K562 (cell line): ENCODE measurements around the gene IFT52. TPM values are rescaled to one million over a fixed set of nuclear protein-coding genes. Genes with fewer than 3 reads are reported as not detected.
A peak's percentile ranks its signal among the peaks of the same experiment; 100 is the strongest.

Source experiments
- BHLHE40 ChIP-seq: IDR thresholded peaks from 2 replicates; pipeline ENCODE4 v1.6.1; 2011; ENCODE audit warnings: low read length, improper control_type of control experiment
- CREM ChIP-seq: IDR thresholded peaks from 2 replicates; pipeline ENCODE4 v1.6.1; 2014; ENCODE audit warnings: antibody characterized with exemption, low read depth
- HCFC1 ChIP-seq: IDR thresholded peaks from 2 replicates; pipeline ENCODE4 v1.6.1; 2012; ENCODE audit warnings: low read depth, low read length, improper control_type of control experiment
- MXI1 ChIP-seq: IDR thresholded peaks from 2 replicates; pipeline ENCODE4 v1.6.1; 2011; ENCODE audit warnings: low read depth, mild to moderate bottlenecking, improper control_type of control experiment, low read length
- NRF1 ChIP-seq, 2 experiments: fragments of 450-650 bp; IDR thresholded peaks in 1 of 2; conservative IDR thresholded peaks in 1 of 2; 2 replicates each; pipeline ENCODE4 v1.6.1; 2014; ENCODE audit warnings: mild to moderate bottlenecking in 2 of 2
- RFX7 ChIP-seq: fragments of 250-450 bp; sonication (Bioruptor Pico); IDR thresholded peaks from 2 replicates; pipeline ENCODE4 v1.5.1; 2021; ENCODE audit warnings: mild to moderate bottlenecking
- SMARCB1 ChIP-seq: IDR thresholded peaks from 2 replicates; pipeline ENCODE4 v1.6.1; 2011; ENCODE audit warnings: improper control_type of control experiment, low read depth; ENCODE audit not compliant: insufficient read length
- SREBF1 ChIP-seq: fragments of 150-350 bp; IDR thresholded peaks from 2 replicates; pipeline ENCODE4 v1.6.1; 2014; ENCODE audit warnings: antibody characterized with exemption, low read depth, low read length, borderline replicate concordance
- ZFPM2 ChIP-seq: fragments of 250-450 bp; sonication (Bioruptor Pico); IDR thresholded peaks from 2 replicates; pipeline ENCODE4 v1.5.1; 2022; ENCODE audit warnings: mild to moderate bottlenecking
- ZNF507 ChIP-seq: conservative IDR thresholded peaks from 2 replicates; pipeline ENCODE4 v1.6.1; 2017; ENCODE audit warnings: missing genetic modification characterization, missing compliant biosample characterization
- polyA plus RNA-seq, 8 experiments: library from polyadenylated mRNA; depleted of rRNA in 4 of 8; stranded (reverse) in 5 of 8; unstranded in 3 of 8; fragments of >200 nt; fragmentation: Nextera tagmentation in 2 of 8; fragmentation: Illumina TruSeq in 1 of 8; extraction: Ambion mirVana in 2 of 8; extraction: Trizol in 1 of 8; gene quantifications; 2 replicates each; pipeline versions ENCODE4 v1.2.1 to v1.2.3, GENCODE V29; 2011 to 2014; ENCODE audit warnings: inconsistent platforms in 1 of 8, missing spikeins in 1 of 8
- total RNA-seq, 7 experiments: library from RNA; depleted of rRNA in 6 of 7; stranded (reverse); fragments of >200 nt in 6 of 7; fragmentation: Illumina TruSeq in 2 of 7; extraction: Trizol in 2 of 7; gene quantifications; 2 replicates each; pipeline versions ENCODE4 v1.2.1 to v1.2.3, GENCODE V29; 2011 to 2021; ENCODE audit warnings: low replicate concordance in 1 of 7
- TF ChIP-seq, protein P1 (sequence below): IDR thresholded peaks from 2 replicates; pipeline ENCODE4 v1.6.1; 2014; ENCODE audit warnings: antibody characterized with exemption
- TF ChIP-seq, protein P2 (sequence below): fragments of 450-650 bp; IDR thresholded peaks from 2 replicates; pipeline ENCODE4 v1.6.1; 2016; ENCODE audit warnings: mild to moderate bottlenecking

The IFT52 gene
- total and polyA plus RNA-seq, 9 of the 15 experiments (the other 6 are each of a cell fraction or from before 2014, with no cell fraction given) = 11.0 to 31.4 (median 20.4) TPM

DNA sequence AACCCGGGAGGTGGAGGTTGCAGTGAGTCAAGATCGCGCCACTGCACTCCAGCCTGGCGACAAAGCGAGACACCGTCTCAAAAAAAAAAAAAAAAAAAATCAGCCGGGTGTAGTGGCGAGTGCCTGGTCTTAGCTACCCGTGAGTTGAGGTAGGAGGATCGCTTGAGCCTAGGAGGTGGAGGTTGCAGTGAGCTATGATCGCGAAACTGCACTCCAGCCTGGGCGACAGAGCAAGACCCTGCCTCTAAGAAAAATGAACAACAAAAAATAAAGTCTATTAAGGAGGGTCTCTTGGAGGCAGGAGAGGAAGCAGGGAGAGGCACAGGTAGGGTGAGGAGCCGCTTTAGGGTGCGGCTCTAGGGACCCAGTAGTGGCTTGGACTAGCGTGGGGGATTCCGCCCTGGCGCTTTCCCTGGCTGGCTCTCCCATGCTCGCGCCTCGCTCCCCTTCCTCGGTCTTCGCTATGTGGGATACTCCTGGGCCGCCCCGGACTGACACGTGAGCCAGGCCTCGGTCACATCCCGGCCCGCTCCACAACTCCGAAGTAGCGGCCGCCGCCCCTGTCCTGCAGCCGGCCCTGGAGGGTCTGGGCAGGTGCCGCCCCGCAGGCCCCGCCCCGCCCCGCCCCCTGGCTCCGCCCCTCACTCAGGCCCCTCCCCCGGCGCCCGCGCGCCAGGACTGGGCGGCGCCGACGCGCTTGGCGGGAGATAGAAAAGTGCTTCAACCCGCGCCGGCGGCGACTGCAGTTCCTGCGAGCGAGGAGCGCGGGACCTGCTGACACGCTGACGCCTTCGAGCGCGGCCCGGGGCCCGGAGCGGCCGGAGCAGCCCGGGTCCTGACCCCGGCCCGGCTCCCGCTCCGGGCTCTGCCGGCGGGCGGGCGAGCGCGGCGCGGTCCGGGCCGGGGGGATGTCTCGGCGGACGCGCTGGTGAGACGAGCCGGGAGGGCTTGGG is 75.9 kb downstream of the IFT52 start, which contains the start of gene MYBL2 (continued):
- TF ChIP-seq CREM = peak; percentile 75
- TF ChIP-seq SMARCB1 = no peak
- TF ChIP-seq HCFC1 = 0 out of 2 replicates have a peak, but pooled peaks have one; percentile 11
- TF ChIP-seq BHLHE40 = peak; percentile 53; the same call in 1 of the 2 replicates
- no peak for TF ChIP-seq MXI1
- TF ChIP-seq, protein P1, sequence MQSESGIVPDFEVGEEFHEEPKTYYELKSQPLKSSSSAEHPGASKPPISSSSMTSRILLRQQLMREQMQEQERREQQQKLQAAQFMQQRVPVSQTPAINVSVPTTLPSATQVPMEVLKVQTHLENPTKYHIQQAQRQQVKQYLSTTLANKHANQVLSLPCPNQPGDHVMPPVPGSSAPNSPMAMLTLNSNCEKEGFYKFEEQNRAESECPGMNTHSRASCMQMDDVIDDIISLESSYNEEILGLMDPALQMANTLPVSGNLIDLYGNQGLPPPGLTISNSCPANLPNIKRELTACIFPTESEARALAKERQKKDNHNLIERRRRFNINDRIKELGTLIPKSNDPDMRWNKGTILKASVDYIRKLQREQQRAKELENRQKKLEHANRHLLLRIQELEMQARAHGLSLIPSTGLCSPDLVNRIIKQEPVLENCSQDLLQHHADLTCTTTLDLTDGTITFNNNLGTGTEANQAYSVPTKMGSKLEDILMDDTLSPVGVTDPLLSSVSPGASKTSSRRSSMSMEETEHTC = no peak
- TF ChIP-seq ZFPM2 = no peak
- TF ChIP-seq, protein P2, sequence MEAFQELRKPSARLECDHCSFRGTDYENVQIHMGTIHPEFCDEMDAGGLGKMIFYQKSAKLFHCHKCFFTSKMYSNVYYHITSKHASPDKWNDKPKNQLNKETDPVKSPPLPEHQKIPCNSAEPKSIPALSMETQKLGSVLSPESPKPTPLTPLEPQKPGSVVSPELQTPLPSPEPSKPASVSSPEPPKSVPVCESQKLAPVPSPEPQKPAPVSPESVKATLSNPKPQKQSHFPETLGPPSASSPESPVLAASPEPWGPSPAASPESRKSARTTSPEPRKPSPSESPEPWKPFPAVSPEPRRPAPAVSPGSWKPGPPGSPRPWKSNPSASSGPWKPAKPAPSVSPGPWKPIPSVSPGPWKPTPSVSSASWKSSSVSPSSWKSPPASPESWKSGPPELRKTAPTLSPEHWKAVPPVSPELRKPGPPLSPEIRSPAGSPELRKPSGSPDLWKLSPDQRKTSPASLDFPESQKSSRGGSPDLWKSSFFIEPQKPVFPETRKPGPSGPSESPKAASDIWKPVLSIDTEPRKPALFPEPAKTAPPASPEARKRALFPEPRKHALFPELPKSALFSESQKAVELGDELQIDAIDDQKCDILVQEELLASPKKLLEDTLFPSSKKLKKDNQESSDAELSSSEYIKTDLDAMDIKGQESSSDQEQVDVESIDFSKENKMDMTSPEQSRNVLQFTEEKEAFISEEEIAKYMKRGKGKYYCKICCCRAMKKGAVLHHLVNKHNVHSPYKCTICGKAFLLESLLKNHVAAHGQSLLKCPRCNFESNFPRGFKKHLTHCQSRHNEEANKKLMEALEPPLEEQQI = no peak
- no peak for TF ChIP-seq ZNF507 (tag)
- TF ChIP-seq RFX7 = no peak
- no peak for TF ChIP-seq SREBF1
- no peak; a peak in 2 of 4 replicates for TF ChIP-seq NRF1 (conservative IDR thresholded peaks at IDR 0.05 in 1 of 2, IDR thresholded peaks at IDR 0.05 in 1 of 2)
